Fibroblast of the aortic adventitia (primary cell): ENCODE measurements around the gene ACTA2. TPM values are rescaled to one million over a fixed set of nuclear protein-coding genes. Genes with fewer than 3 reads are reported as not detected.

ENCODE experiments used
- DNase-seq: peaks from one replicate; pipeline ENCODE4 v3.0.0-alpha.2; 2010; ENCODE audit warnings: low read depth
- H3K4me3 ChIP-seq: 2 replicates; pipeline ENCODE4 v1.5.1; 2011; ENCODE audit warnings: low read depth, mild to moderate bottlenecking, control low read depth, low read length, moderate library complexity
- total RNA-seq: library from RNA; depleted of rRNA; stranded (reverse); fragments of >200 nt; gene quantifications from 2 replicates; pipeline ENCODE4 v1.2.3, GENCODE V29; 2012; ENCODE audit warnings: low replicate concordance
- TF ChIP-seq, protein P1 (sequence below): IDR thresholded peaks from 2 replicates; pipeline ENCODE4 v1.5.1; 2011; ENCODE audit warnings: mild to moderate bottlenecking, low read length, control low read depth, inconsistent platforms; ENCODE audit not compliant: insufficient read depth

Gene ACTA2
- total RNA-seq, 1 donor = 73.5 TPM

DNA sequence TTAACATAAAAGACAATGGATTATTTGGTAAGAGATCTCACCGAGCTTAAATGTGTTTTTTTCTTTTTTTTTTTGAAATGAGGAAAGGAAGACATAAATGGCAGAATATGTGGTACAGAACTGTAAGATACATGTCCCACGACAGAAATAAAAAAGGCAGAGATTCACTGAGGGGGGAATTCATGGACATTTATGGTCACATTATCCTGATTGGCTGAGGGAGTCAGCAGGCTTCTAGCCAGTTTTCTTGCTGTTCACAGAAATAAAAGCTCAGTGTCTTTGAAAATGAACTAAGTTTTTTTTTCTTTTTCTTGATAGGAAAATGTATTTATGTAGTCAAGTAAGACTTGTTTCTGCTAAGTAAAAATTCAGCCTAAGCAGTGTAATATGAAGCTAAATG lies 29.8 kb upstream of the ACTA2 start:
- no peak overlapping the region for H3K4me3 ChIP-seq
- TF ChIP-seq, protein P1, sequence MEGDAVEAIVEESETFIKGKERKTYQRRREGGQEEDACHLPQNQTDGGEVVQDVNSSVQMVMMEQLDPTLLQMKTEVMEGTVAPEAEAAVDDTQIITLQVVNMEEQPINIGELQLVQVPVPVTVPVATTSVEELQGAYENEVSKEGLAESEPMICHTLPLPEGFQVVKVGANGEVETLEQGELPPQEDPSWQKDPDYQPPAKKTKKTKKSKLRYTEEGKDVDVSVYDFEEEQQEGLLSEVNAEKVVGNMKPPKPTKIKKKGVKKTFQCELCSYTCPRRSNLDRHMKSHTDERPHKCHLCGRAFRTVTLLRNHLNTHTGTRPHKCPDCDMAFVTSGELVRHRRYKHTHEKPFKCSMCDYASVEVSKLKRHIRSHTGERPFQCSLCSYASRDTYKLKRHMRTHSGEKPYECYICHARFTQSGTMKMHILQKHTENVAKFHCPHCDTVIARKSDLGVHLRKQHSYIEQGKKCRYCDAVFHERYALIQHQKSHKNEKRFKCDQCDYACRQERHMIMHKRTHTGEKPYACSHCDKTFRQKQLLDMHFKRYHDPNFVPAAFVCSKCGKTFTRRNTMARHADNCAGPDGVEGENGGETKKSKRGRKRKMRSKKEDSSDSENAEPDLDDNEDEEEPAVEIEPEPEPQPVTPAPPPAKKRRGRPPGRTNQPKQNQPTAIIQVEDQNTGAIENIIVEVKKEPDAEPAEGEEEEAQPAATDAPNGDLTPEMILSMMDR = no peak
- DNase-seq = no peak

DNA sequence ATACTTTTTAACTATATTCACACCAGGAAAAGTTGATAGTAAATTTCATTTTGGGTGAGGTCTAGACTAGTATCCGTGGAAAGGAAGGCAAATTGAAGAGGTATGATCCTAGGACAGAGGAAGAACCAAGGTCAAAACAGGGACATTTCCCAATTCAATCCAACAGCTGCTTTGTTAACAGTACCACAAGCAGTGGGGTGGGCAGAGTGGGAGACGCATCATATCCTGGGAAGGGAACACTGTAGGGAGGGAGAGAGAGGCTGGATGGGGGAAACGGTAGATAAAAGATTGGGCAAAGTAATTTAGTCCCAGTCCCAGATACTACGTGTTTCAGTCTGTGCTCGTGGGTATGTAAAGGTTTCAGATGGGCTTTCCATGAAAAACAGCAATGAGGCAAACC lies 28.9 kb upstream of the ACTA2 start:
- no peak overlapping the region for H3K4me3 ChIP-seq
- TF ChIP-seq, protein P1 = no peak
- DNase-seq = no peak

DNA sequence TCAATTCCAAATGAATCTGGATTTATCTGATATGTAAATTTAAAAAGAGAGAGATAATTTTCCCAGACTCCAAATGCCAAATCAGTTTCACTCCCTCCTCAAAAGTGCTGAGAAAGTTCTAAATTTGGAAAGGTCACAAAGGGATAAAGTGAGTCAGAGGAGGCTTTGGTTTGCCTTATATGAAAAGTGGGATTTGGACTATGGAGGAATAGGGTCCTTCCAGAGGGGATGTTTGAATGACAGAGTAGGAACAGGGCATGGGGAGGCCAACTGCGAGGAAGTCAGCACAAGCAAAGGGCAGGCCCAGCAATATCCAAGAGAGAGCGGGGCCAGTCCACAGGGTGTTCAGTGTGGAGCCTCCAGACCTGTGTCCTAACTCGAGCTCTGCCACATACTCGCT lies 28.2 kb upstream of the ACTA2 start:
- TF ChIP-seq, protein P1 = no peak
- DNase-seq = no peak
- H3K4me3 ChIP-seq = no peak overlapping the region

DNA sequence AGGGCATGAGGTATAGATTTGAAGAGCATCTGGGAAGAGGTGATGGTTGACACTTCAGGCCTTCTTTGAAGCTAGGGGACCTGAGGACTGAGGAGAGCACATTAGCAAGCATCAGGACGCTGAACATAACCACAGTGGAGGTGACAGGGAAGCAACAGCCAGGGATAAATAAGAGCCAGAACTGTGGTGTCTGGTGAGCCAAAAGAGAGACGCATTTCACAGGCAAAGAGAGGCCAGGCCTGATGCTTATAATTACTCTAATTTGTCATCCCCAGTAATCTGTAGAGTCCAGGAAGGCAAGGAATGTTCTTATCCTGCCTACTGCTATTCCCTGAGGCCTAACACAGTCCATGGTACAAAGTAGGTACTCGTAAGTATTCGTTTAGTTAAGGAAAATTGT lies 27.7 kb upstream of the ACTA2 start:
- TF ChIP-seq, protein P1 = no peak
- no peak for DNase-seq

DNA sequence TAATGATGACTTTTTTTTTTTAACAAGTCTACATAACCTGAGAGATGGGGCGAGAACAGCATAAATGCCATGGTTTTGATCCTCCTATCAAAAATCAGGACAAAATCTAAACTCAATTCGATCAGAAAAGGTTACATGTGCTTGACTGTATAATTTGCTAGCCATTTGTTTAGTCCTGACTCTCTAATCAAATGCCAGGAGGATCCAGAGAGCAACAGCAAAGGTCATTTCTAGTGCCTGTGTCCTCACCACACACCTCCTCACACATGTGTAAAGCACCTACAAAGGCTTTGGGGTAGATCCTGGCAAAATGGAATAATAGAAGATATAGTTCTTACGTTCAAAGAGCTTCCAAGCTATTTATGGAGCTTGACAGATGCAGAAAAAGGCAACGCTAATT lies 27.0 kb upstream of the ACTA2 start:
- H3K4me3 ChIP-seq = no peak overlapping the region
- TF ChIP-seq, protein P1 = no peak
- DNase-seq = no peak

More for the DNA sequence above, 27.7 kb upstream of the ACTA2 start:
- H3K4me3 ChIP-seq = no peak overlapping the region

DNA sequence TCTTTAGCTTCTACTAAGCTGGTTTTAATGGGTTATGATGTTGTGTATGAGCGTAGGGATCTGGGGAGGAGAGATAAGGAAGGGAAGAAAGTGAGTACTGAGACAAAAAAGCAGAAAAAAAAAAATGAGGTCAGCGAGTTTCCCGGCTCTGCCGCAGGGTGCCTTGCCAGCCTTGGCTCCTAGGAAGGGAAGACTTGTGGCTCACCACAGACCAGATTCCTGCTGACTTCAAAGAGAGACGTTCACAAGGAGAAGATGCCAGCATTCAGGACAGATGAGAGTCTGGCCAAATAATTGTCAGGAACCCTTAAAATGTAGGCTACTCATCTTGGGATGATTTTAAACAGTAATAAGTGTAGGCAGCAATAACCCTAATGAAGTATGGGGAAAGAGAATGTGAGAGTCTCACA lies 26.6 kb upstream of the ACTA2 start:
- DNase-seq = peak; percentile 94
- H3K4me3 ChIP-seq = no peak overlapping the region
- TF ChIP-seq, protein P1 = no peak

DNA sequence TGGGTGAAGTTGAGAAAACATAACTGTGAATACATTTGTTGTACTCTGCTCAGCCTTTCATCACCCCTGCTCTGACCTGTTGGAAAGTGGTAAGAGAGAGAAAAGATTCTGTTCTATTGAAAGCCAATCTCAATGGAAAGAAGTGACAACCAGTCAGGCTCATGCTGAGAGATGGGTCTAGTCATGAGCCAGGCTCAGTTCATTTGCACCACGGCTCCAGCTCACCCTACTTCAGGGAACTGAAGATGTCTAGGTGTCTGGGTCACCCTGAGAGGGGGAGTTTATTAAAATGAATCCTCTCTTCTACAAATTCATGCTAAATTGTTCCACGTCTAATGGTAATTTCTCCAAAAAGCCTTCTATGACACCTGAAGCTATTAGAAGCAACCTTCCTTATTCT lies 25.9 kb upstream of the ACTA2 start:
- H3K4me3 ChIP-seq = no peak overlapping the region
- no peak for DNase-seq
- TF ChIP-seq, protein P1 = no peak
